Measurements from ENCODE around the gene FANCL.

DNA sequence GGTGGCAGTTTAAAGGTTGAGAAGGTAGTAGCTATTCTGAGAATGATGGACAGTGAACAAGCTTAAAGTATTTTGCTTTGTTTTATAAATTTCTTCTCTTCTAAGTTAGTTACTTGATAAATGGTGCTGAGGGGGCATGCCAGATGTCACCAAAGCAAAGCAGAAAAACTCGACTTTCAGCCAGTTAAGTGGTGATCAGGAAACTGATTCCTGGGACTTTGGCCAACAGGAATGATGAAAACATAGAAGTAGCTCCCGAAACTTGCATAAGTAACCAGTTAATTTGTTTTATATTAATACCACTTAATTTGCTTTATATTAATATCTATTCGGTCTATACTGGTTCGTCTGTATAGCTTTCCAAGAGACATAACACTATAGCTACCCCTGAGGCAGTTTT is 82.6 kb downstream of the FANCL start:
- TF ChIP-seq, protein P1, sequence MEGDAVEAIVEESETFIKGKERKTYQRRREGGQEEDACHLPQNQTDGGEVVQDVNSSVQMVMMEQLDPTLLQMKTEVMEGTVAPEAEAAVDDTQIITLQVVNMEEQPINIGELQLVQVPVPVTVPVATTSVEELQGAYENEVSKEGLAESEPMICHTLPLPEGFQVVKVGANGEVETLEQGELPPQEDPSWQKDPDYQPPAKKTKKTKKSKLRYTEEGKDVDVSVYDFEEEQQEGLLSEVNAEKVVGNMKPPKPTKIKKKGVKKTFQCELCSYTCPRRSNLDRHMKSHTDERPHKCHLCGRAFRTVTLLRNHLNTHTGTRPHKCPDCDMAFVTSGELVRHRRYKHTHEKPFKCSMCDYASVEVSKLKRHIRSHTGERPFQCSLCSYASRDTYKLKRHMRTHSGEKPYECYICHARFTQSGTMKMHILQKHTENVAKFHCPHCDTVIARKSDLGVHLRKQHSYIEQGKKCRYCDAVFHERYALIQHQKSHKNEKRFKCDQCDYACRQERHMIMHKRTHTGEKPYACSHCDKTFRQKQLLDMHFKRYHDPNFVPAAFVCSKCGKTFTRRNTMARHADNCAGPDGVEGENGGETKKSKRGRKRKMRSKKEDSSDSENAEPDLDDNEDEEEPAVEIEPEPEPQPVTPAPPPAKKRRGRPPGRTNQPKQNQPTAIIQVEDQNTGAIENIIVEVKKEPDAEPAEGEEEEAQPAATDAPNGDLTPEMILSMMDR (IDR thresholded peaks at IDR 0.05; ENCODE audit: low read length) = no peak
- TF ChIP-seq EZH2 (IDR thresholded peaks at IDR 0.05; ENCODE audit: borderline replicate concordance, low read length) = no peak
